Heart left ventricle (tissue), 13 donors: ENCODE results near the gene SUSD2.

Experiments used
- POLR2A ChIP-seq, 2 donors: fragments of 450-650 bp; IDR thresholded peaks; one replicate each; pipeline ENCODE4 v1.6.1; 2017; ENCODE audit warnings: antibody characterized with exemption in 2 of 2, mild to moderate bottlenecking in 2 of 2, moderate library complexity in 2 of 2
- TF ChIP-seq, protein P1 (sequence below), 12 donors: fragments of 200-600 bp; sonication (generic) in 4 of 12; IDR thresholded peaks; one replicate each; pipeline versions ENCODE4 v1.5.0 to v1.8.0; 2018 to 2022; ENCODE audit warnings: antibody characterized with exemption in 12 of 12, mild to moderate bottlenecking in 5 of 12
- donor health status: ischemic (EF 13 %, LVEDD 7.1; RV severe dilation, severe dysfunction).
- donor health status: DM: no; HTN: yes; CAD: no.
- donor health status: DM: no; HTN: no; CAD: no.
- donor health status: ischemic (EF 25% LVEDD 6.9; RV normal size, moderate dysfunction).
- donor health status: ischemic (EF 25% LVEDD 5.7; RV mildly dilated, moderate dysfunction).
- donor health status: ischemic (EF 35%, LVEDD 5.7; RV mildly dilated, moderate dysfunction).
- donor health status: nonischemic (EF 11% LVEDD 7.7; RV severe dilation, severe dysfunction).
- donor health status: DM: yes; HTN: yes; CAD: no.
- donor health status: PGD.
- donor health status: ischemic (EF 29% LVEDD 5.4; RV normal size, mild dysfunction).
- donor health status: nonischemic (EF 23%, LVEDD 6.1; RV moderate dilation, normal function).

- no peak for TF ChIP-seq POLR2A (IDR thresholded peaks at IDR 0.05)
- TF ChIP-seq, protein P1, sequence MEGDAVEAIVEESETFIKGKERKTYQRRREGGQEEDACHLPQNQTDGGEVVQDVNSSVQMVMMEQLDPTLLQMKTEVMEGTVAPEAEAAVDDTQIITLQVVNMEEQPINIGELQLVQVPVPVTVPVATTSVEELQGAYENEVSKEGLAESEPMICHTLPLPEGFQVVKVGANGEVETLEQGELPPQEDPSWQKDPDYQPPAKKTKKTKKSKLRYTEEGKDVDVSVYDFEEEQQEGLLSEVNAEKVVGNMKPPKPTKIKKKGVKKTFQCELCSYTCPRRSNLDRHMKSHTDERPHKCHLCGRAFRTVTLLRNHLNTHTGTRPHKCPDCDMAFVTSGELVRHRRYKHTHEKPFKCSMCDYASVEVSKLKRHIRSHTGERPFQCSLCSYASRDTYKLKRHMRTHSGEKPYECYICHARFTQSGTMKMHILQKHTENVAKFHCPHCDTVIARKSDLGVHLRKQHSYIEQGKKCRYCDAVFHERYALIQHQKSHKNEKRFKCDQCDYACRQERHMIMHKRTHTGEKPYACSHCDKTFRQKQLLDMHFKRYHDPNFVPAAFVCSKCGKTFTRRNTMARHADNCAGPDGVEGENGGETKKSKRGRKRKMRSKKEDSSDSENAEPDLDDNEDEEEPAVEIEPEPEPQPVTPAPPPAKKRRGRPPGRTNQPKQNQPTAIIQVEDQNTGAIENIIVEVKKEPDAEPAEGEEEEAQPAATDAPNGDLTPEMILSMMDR (IDR thresholded peaks at IDR 0.05) = no peak
These were observed 10.1 kb downstream of the SUSD2 start for GRCh38 chr22:24191381-24191841.
